GM19324 (cell line): ENCODE data around the gene FNIP2.
"Not testable (repeated sequence)": the region's sequence is repeated elsewhere in the genome, so short reads cannot be mapped to it uniquely, and the experiment has no call there.

ENCODE experiments used
- ATAC-seq: cut with Tn5 transposase; IDR thresholded peaks from one replicate; pipeline ENCODE4 v1.9.1; 2021; ENCODE audit warnings: mild to moderate bottlenecking, moderate library complexity; ENCODE audit not compliant: unreplicated experiment, low FRiP score

Gene FNIP2

GRCh38 chr4:158861766-158862165, 92.9 kb downstream of the FNIP2 start:
- no peak for ATAC-seq

DNA sequence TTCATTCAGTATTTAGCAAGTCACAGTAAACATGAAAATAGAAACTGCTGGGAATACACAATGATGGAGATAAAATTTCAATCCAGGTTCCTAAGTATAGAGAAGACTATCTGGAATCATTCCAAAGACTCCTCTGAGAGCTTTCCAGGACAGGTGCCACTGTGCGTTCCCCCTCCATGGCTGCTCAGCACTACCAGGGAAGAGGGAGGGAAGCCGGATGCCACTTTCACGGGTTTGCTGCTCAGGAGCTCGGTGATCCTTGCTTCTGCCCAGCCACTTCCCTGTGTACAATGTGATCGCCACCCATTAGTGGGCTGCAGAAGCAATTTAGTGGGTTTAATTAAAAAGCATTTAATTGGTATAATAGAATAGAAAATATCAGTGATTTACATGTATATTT, 94.5 kb downstream of the FNIP2 start:
- no peak for ATAC-seq

DNA sequence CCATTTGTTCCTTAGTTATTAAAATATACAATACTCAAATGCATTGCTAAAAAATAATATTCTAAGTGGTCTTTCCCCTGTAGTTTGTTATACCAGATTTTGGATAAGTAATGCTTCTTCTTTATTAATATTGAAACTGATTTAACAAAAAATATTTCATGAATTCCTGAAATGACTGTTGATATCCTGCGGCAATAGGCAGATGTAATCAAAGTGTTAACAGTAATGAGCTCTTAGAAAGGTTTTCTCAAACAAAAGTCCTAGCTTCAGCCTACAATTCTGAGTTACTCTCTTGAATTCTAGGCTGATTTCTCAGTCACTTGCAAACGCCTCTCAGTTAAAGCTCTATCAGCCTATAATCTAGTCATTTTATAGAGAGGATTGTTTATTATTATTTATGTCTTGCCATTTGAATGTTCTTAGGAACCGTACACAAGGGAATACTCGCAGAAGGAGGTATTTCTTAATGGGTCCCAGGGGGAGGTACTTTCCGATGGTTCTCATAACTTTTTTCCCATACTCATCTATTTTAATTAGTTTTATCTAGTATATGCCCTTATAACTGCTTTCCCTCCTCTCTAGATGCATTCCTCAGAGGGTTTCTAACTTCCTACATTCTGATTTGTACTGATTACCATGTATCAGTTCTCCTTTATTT, 96.8 kb downstream of the FNIP2 start:
- no peak for ATAC-seq

DNA sequence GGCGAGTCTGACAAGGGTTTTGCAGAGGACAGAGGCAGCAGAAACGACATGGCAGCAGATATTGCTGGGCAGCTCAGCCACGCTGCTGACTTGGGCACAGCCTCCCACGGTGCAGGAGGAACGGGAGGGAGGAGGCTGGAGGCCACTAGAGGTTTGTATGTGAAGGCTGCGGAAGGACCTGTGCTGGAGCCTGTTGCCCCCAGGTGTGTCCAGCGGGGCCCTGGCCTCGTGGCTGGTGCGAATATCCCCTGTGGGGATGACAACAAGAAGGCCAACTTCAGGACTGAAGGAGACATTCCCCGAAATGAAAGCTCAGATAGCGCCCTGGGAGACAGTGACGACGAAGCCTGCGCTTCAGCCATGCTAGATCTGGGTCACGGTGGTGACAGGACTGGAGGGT, 100.2 kb downstream of the FNIP2 start:
- ATAC-seq, result no peak

- ATAC-seq, result no peak
These were observed 100.9 kb downstream of the FNIP2 start for GRCh38 chr4:158869761-158870160.

- ATAC-seq, result no peak
These were observed 101.4 kb downstream of the FNIP2 start for GRCh38 chr4:158870282-158870625.

DNA sequence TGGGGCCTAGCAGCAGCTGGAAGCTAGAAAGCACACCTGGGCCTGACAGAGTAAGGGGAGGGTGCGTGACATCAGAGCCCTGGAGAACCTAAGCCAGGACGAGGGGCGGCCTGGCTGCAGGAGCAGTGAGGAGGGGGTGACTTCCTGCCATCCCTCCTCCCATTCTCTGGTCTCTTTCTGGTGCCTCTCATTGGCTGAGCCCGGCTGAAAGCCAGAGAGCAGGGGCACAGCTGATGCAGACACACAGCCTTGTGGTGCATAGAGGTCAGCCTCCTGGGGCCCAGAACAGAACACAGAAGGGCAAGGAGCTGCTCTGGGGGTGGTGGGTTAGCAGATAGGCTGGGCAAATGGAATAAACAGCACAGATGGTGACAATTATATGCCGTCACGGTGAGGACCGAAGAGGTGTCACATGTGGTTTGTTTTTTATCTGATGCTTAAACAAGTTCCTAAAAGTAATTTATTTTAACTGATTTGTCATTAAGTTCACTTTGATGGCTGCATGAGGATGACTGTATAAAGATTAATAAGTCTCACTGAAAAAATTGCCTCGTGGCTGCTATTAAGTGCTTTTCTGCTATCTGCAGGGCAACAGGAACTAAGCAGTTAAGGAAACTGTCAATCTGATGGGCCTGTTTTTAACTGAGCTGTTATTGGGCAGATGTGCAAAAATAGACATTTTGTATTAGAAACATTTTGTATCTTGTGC, 102.0 kb downstream of the FNIP2 start:
- no peak for ATAC-seq

- no peak for ATAC-seq
These were observed 102.5 kb downstream of the FNIP2 start for GRCh38 chr4:158871335-158871724.

DNA sequence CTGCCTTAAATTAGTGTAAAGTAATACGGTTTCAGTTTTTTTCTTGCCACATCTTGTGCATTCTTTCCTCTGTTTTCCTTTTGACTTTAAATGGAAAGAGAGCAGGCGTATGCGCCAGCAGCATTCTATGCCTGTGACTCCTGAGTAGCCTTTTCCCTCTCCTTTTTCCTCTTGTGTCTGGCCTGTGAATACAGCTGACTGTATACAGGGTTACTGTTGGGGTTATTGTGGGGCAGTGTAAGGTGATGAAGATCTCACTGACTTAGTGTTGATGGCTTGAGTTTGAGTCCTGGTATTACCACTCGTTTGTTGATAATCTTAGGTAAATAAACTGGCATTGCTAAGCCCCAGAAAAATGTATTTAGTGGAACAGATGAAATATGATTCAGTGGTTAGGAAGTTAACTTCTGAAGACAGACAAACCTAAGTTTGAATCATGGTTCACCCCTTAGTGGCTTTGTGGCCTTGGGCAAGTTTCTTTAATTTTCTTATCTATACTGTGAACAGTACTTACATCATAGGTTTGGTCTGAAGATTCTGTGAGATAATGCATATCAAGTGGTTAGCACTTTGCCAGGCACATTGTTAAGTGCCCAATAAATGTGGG, 105.1 kb downstream of the FNIP2 start:
- no peak for ATAC-seq

DNA sequence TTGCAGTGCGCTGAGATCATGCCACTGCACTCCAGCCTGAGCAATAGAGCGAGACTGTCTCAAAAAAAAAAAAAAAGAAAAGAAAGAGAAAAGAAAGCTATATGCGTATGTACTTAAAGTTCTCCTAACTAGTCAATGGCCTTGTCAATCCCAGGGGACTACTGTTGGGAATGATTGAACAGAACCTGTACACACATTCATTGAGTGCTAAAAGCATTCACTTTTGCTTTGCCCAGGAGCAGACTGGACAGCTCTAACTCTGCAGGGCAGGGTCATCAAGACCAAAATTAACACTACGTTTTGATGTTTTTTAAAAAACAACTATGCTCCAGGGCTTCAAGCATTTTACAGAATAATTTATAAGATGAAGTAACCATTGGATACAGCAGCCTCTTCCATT, 106.2 kb downstream of the FNIP2 start:
- no peak for ATAC-seq

GRCh38 chr4:158875455-158875854, 106.6 kb downstream of the FNIP2 start:
- no peak for ATAC-seq

GRCh38 chr4:158877069-158877468, 108.2 kb downstream of the FNIP2 start:
- ATAC-seq, result no peak

DNA sequence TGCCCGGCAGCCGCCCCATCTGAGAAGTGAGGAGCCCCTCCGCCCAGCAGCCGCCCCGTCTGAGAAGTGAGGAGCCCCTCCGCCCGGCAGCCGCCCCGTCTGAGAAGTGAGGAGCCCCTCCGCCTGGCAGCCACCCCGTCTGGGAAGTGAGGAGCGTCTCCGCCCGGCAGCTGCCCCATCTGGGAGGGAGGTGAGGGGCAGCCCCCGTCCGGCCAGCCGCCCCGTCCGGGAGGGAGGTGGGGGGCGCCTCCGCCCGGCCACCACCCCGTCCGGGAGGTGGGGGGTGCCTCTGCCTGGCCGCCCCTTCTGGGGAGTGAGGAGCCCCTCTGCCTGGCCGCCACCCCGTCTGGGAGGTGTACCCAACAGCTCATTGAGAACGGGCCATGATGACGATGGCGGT, 113.3 kb downstream of the FNIP2 start:
- not testable (repeated sequence) for ATAC-seq

DNA sequence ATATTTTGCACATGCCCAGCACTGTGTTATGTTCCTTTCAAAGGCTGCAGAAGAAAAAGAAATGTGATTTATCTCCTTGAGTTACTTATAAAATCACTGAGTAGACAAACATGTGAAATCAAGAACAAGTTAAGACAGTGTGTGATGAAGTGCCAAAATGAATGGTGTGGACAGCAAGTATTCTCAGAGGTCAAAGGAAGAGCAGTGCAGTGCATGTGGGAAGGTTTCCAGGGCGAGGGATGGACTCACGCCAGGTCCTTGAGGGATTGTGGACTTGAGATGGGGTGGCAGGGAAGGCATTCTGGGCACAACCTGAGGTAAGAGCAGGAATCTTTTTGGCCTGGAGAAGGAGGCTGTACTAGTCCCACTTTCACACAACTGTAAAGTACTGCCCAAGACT, 115.5 kb downstream of the FNIP2 start:
- no peak for ATAC-seq

GRCh38 chr4:158885564-158885963, 116.7 kb downstream of the FNIP2 start:
- no peak for ATAC-seq

GRCh38 chr4:158890294-158890693, 121.5 kb downstream of the FNIP2 start:
- no peak for ATAC-seq

DNA sequence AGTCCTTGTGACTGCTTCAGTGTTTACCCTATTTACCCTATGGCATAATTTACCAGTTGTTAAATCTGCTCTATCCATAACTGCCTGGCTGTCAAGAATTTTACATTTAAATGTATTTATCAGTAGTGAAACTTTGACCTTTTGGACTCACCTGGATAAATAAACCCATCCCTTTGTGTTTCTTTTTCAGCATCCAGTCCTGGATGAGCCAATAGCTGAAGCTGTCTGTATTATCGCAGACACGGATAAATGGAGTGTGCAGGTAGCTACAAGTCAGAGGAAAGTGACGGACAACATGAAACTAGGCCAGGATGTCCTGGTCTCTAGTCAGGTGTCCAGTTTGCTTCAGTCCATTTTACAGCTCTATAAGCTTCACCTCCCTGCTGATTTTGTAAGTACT, 122.4 kb downstream of the FNIP2 start:
- no peak for ATAC-seq

DNA sequence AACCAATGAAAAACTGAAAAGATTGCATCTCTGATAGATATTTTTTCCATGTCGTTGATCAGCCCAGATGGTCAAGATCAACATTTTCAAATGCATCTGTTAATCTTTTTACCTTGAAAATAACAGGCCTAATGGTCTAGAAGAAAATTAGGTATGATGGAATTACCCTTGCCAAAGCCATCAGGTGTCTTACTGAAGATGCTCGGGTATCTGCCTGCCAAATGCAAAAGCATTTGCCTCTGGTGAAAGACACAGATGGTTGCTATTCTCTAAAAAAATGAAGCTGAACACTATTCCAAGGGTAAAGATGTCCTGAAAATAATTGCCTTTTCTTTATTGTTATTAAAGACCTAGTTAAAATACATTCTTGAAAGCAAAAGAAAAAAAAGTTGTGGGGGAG, 126.0 kb downstream of the FNIP2 start:
- no peak for ATAC-seq

DNA sequence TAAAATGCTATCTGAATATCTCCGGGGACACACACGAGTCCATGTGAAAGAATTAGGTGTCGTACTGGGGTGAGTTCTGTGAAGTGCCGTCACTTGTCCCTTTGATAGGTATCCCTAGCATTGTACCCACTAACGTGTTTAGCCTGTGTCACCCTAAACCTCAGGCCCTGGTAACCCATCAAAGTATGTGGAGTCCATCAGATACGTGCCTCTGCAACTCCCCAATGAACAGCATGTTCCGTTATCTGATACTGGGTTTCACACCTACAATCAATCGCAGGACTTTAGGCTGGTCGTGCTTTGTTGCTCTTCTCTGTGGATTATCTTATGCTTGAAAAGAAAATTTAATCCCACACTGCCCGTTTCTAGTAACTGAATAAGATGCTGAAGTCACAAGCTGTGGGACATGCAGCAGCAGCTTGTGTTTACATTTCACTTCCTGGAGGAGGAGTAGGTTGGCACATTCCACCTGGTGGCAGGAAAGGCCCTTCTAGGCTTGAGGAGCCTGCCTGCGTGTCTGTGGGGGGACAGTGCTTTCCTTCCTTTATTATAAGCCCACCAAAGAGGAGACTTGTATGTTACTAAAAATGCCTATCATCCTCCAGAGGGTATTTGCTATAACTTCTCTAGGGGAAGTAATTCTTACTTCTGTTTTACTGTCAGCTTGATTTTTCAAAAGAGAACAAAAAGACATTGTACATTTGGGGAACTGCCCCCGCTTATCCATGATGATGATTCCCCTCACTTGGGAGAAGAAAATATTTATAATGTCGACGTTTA, 127.2 kb downstream of the FNIP2 start:
- no peak for ATAC-seq

- ATAC-seq, result not testable (repeated sequence)
These were observed 127.9 kb downstream of the FNIP2 start for GRCh38 chr4:158896577-158897238.

DNA sequence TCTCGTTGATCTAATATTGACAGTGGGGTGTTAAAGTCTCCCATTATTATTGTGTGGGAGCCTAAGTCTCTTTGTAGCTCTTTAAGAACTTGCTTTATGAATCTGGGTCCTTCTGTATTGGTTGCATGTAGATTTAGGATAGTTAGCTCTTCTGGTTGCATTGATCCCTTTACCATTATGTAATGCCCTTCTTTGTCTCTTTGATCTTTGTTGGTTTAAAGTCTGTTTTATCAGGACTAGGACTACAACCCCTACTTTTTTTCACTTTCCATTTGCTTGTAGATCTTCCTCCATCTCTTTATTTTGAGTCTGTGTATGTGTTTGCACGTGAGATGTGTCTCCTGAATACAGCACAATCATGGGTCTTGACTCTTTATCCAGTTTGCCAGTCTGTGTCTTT, 131.6 kb downstream of the FNIP2 start:
- ATAC-seq, result not testable (repeated sequence)
